Gastrocnemius medialis (tissue), 4 donors: Measurements from ENCODE around the gene SERTAD3.

Experiments used
- POLR2A ChIP-seq, 2 donors: fragments of 450-650 bp; IDR thresholded peaks; one replicate each; pipeline ENCODE4 v1.6.1; 2017; ENCODE audit warnings: antibody characterized with exemption in 2 of 2, mild to moderate bottlenecking in 2 of 2, moderate library complexity in 2 of 2
- TF ChIP-seq, protein P1 (sequence below), 5 experiments: fragments of 450-650 bp in 3 of 5; fragments of 200-600 bp in 2 of 5; sonication (generic) in 2 of 5; IDR thresholded peaks in 4 of 5; conservative IDR thresholded peaks in 1 of 5; 1 replicate in 4 of 5; 2 replicates in 1 of 5; pipeline ENCODE4 v1.5.1; 2016 to 2019; ENCODE audit warnings: antibody characterized with exemption in 5 of 5, mild to moderate bottlenecking in 3 of 5, moderate library complexity in 3 of 5

DNA sequence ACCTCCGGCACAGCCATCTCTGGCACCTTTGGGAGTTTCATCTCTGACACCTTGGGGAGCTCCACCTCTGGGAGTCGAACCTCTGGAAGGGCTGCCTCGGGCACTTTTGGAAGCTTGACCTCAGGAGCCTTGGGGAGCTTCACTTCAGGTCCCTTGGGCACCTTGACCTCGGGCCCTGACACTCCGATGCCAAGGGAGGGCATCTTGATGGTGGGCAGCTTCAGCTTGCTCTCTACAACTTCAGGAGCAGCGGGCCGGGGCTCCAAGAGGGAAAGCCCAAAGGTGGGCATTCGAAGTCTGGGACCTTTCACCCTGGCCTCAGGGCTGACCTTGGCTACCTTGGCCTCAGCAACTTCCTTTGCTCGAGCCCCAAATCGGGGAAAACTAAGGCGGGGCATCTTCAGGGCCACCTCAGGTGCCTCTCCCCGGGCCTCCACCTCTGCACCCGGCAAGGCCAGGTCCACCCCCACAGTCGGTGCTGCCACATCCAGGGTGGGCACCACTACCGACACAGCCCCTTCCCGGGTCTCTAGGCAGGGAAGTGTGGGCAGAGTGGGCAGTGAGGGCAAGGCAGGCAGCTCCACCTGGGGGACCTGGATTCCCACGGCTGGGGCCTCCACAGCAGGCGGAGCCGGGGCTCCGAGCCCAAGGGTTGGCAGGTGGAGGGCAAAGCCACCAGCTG lies 47.1 kb downstream of the SERTAD3 start:
- TF ChIP-seq, protein P1, sequence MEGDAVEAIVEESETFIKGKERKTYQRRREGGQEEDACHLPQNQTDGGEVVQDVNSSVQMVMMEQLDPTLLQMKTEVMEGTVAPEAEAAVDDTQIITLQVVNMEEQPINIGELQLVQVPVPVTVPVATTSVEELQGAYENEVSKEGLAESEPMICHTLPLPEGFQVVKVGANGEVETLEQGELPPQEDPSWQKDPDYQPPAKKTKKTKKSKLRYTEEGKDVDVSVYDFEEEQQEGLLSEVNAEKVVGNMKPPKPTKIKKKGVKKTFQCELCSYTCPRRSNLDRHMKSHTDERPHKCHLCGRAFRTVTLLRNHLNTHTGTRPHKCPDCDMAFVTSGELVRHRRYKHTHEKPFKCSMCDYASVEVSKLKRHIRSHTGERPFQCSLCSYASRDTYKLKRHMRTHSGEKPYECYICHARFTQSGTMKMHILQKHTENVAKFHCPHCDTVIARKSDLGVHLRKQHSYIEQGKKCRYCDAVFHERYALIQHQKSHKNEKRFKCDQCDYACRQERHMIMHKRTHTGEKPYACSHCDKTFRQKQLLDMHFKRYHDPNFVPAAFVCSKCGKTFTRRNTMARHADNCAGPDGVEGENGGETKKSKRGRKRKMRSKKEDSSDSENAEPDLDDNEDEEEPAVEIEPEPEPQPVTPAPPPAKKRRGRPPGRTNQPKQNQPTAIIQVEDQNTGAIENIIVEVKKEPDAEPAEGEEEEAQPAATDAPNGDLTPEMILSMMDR (IDR thresholded peaks at IDR 0.05 in 4 of 5, conservative IDR thresholded peaks at IDR 0.05 in 1 of 5): no peak
- no peak for TF ChIP-seq POLR2A (IDR thresholded peaks at IDR 0.05)
